DOHH2 (cell line): ENCODE results near the gene COX6A2.

Source experiments
- H3F3A ChIP-seq: fragments of 200-600 bp; sonication (generic), shearing (Covaris generic); 2 replicates; pipeline ENCODE4 v1.6.0; 2016; ENCODE audit warnings: antibody characterized with exemption, mild to moderate bottlenecking; ENCODE audit not compliant: control insufficient read depth, insufficient read depth
- H3K27ac ChIP-seq: fragments of 200-600 bp; sonication (generic); 2 replicates; pipeline ENCODE4 v1.5.1; 2014; ENCODE audit warnings: low read depth, mild to moderate bottlenecking, low read length, moderate library complexity
- H3K27me3 ChIP-seq: fragments of 200-600 bp; sonication (generic); 2 replicates; pipeline ENCODE4 v1.6.1; 2014; ENCODE audit warnings: mild to moderate bottlenecking, low read length, mixed read lengths; ENCODE audit not compliant: control insufficient read depth
- H3K36me3 ChIP-seq: fragments of 200-600 bp; sonication (generic); 2 replicates; pipeline ENCODE4 v1.6.1; 2014; ENCODE audit warnings: mild to moderate bottlenecking, low read length, moderate library complexity, mixed read lengths; ENCODE audit not compliant: control insufficient read depth
- H3K4me1 ChIP-seq: fragments of 200-600 bp; sonication (generic); 2 replicates; pipeline ENCODE4 v1.6.1; 2014; ENCODE audit warnings: mild to moderate bottlenecking, low read length, mixed read lengths; ENCODE audit not compliant: control insufficient read depth
- H3K4me2 ChIP-seq: fragments of 200-600 bp; sonication (generic); 2 replicates; pipeline ENCODE4 v1.6.0; 2014; ENCODE audit warnings: mild to moderate bottlenecking, low read length, moderate library complexity
- H3K4me3 ChIP-seq: fragments of 200-600 bp; sonication (generic); 2 replicates; pipeline ENCODE4 v1.5.1; 2014; ENCODE audit warnings: mild to moderate bottlenecking, low read length, mixed read lengths
- H3K79me2 ChIP-seq: fragments of 200-600 bp; sonication (generic); 2 replicates; pipeline ENCODE4 v1.6.1; 2014; ENCODE audit warnings: mild to moderate bottlenecking, low read length, mixed read lengths; ENCODE audit not compliant: control insufficient read depth
- H3K9me2 ChIP-seq: fragments of 200-600 bp; sonication (generic); replicated peaks from 2 replicates; pipeline ENCODE4 v1.6.1; 2014; ENCODE audit warnings: mild to moderate bottlenecking, low read length, mixed read lengths; ENCODE audit not compliant: control insufficient read depth
- H3K9me3 ChIP-seq: fragments of 200-600 bp; sonication (generic); 2 replicates; pipeline ENCODE4 v1.6.1; 2014; ENCODE audit warnings: antibody characterized with exemption, low read length, mixed read lengths; ENCODE audit not compliant: control insufficient read depth, insufficient read depth
- H4K20me1 ChIP-seq: fragments of 200-600 bp; sonication (generic); 2 replicates; pipeline ENCODE4 v1.6.0; 2014; ENCODE audit warnings: low read depth, mild to moderate bottlenecking, antibody characterized with exemption, low read length, moderate library complexity; ENCODE audit not compliant: control insufficient read depth, insufficient read depth
- EZH2phosphoT487 ChIP-seq: fragments of 200-600 bp; sonication (generic); IDR thresholded peaks from 2 replicates; pipeline ENCODE4 v1.6.1; 2017; ENCODE audit warnings: borderline replicate concordance, mild to moderate bottlenecking, antibody characterized with exemption, low read length, moderate library complexity, mixed read lengths
- TF ChIP-seq, protein P1 (sequence below): fragments of 200-600 bp; sonication (generic); IDR thresholded peaks from one replicate; pipeline ENCODE4 v1.5.1; 2014; ENCODE audit warnings: antibody characterized with exemption, mild to moderate bottlenecking, low read depth, low read length; ENCODE audit not compliant: poor library complexity, severe bottlenecking

The COX6A2 gene

DNA sequence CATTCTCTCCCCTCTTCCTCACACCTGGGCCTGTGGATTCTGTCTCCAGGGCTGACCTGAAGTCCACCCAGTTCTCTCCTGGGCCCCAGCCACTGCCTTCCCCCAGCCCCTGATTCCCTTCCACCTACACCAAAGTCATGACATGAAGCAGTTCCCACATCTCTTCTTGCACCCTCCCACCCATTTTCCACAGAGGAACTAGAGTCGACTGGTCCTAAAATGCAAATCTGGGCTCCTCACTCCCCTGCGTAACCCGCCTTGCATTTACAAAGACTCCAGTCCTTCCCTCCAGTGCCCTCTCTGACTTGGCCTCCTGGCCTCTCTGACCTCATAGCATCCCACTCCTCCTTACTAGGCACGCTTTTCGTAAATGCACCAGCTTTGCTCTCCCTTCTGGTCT lies 14.8 kb downstream of the COX6A2 start:
- Histone ChIP-seq H3K27ac (no peak overlapping the region), H4K20me1 (no peaks in the 10 kb centered on the region), H3K4me3 (no peak overlapping the region), H3K79me2 (no peaks in the 10 kb centered on the region), H3F3A (no peaks in the 10 kb centered on the region), H3K9me3 (no peaks in the 10 kb centered on the region), H3K9me2 (no peaks in the 10 kb centered on the region), H3K27me3 (no peaks in the 10 kb centered on the region), H3K4me1 (no peaks in the 10 kb centered on the region; the same call in 1 of the 2 replicates), H3K4me2 (no peak overlapping the region), H3K36me3 (no peaks in the 10 kb centered on the region)
- TF ChIP-seq EZH2phosphoT487 = no peak
- TF ChIP-seq, protein P1, sequence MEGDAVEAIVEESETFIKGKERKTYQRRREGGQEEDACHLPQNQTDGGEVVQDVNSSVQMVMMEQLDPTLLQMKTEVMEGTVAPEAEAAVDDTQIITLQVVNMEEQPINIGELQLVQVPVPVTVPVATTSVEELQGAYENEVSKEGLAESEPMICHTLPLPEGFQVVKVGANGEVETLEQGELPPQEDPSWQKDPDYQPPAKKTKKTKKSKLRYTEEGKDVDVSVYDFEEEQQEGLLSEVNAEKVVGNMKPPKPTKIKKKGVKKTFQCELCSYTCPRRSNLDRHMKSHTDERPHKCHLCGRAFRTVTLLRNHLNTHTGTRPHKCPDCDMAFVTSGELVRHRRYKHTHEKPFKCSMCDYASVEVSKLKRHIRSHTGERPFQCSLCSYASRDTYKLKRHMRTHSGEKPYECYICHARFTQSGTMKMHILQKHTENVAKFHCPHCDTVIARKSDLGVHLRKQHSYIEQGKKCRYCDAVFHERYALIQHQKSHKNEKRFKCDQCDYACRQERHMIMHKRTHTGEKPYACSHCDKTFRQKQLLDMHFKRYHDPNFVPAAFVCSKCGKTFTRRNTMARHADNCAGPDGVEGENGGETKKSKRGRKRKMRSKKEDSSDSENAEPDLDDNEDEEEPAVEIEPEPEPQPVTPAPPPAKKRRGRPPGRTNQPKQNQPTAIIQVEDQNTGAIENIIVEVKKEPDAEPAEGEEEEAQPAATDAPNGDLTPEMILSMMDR = no peak

DNA sequence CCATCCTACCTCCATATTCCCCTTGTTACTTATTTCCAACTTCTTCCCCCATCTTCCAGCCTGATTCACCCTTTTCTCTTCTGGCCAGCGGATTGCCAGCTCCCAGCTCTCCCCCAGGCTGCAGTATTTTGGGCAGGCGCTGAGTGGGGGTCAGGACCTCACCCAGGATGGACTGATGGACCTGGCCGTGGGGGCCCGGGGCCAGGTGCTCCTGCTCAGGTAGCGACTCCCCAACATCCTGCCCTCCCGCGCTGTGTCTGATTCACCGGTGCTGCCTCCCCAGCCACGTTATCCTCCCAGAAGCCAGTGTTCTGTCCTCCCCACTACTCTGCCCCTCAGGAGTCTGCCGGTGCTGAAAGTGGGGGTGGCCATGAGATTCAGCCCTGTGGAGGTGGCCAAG lies 15.4 kb downstream of the COX6A2 start:
- Histone ChIP-seq H3K4me2 (no peak overlapping the region), H4K20me1 (no peaks in the 10 kb centered on the region), H3K4me3 (no peak overlapping the region), H3F3A (no peaks in the 10 kb centered on the region), H3K4me1 (no peaks in the 10 kb centered on the region; the same call in 1 of the 2 replicates), H3K9me2 (no peaks in the 10 kb centered on the region), H3K9me3 (no peaks in the 10 kb centered on the region), H3K79me2 (no peaks in the 10 kb centered on the region), H3K27ac (no peak overlapping the region), H3K27me3 (no peaks in the 10 kb centered on the region), H3K36me3 (no peaks in the 10 kb centered on the region)
- TF ChIP-seq, protein P1 = no peak
- no peak for TF ChIP-seq EZH2phosphoT487

DNA sequence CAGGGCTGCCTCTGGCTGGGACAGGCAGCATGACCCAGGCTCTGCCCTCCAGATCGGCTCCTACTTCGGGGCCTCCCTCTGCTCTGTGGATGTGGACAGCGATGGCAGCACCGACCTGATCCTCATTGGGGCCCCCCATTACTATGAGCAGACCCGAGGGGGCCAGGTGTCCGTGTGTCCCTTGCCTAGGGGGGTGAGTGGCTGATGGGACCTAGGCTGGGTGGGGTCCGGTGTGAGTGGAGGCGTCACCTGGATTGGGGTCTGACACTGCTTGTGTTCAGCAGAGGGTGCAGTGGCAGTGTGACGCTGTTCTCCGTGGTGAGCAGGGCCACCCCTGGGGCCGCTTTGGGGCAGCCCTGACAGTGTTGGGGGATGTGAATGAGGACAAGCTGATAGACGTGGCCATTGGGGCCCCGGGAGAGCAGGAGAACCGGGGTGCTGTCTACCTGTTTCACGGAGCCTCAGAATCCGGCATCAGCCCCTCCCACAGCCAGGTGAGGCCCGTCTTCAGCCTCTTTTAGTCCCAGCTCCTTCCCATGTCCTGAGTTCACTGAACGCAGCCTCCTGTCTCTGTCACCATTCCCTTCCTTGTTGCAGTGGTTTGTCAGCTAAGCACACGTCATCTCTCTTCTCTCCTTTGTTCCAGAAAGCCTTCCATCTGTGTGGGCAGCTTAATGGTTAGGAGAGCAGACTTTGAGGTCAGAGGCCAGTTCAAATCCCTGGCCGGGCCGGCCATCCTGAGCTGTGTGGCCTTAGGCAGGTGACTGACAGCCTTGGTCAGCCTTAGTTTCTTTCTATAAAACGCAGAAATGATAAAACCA lies 16.9 kb downstream of the COX6A2 start:
- no peak overlapping the region for H3K4me2 ChIP-seq
- H3K79me2 ChIP-seq = no peaks in the 10 kb centered on the region
- TF ChIP-seq, protein P1 = no peak
- TF ChIP-seq EZH2phosphoT487 = no peak
- no peaks in the 10 kb centered on the region for H3K27me3 ChIP-seq
- H3K4me1 ChIP-seq = no peaks in the 10 kb centered on the region; the same call in 1 of the 2 replicates
- no peaks in the 10 kb centered on the region for H3K9me2 ChIP-seq
- H4K20me1 ChIP-seq = no peaks in the 10 kb centered on the region
- H3F3A ChIP-seq = no peaks in the 10 kb centered on the region
- no peaks in the 10 kb centered on the region for H3K36me3 ChIP-seq
- no peak overlapping the region for H3K27ac ChIP-seq
- no peaks in the 10 kb centered on the region for H3K9me3 ChIP-seq
- no peak overlapping the region for H3K4me3 ChIP-seq
